Measurements from ENCODE around the gene PCDHB11.

- TF ChIP-seq CTCF (IDR thresholded peaks at IDR 0.05) = no peak
- TF ChIP-seq EP300 (IDR thresholded peaks at IDR 0.05) = no peak
- TF ChIP-seq POLR2AphosphoS5 (IDR thresholded peaks at IDR 0.05) = no peak
- TF ChIP-seq POLR2A (IDR thresholded peaks at IDR 0.05) = no peak
These were observed 48.5 kb upstream of the PCDHB11 start for GRCh38 chr5:141150993-141151325.
